ENCODE results near the gene TNRC6C. TPM values are rescaled to one million over a fixed set of nuclear protein-coding genes. Genes with fewer than 3 reads are reported as not detected.

The TNRC6C gene
- total and polyA plus RNA-seq, 2 of the 13 experiments (the other 11 are each of a cell fraction or from before 2014, with no cell fraction given): 0.66 to 4.9 TPM

- TF ChIP-seq KDM2A (CRISPR knock-in tag; IDR thresholded peaks at IDR 0.05; ENCODE audit: borderline replicate concordance, low read depth) (peak; percentile 30; the same call in 1 of the 2 replicates), ZNF615 (CRISPR knock-in tag; IDR thresholded peaks at IDR 0.05; ENCODE audit: borderline replicate concordance) (0 out of 2 replicates have a peak, but pooled peaks have one; percentile 35), MED8 (CRISPR knock-in tag; IDR thresholded peaks at IDR 0.05; ENCODE audit: insufficient replicate concordance) (no peak), UBTF (CRISPR knock-in tag; IDR thresholded peaks at IDR 0.05) (peak; percentile 66; the same call in 1 of the 2 replicates), SNAPC4 (CRISPR knock-in tag; IDR thresholded peaks at IDR 0.05) (no peak), ZNF451 (CRISPR knock-in tag; IDR thresholded peaks at IDR 0.05) (0 out of 2 replicates have a peak, but pooled peaks have one; percentile 23), GABPB1 (CRISPR knock-in tag; IDR thresholded peaks at IDR 0.05) (peak; percentile 16; the same call in 1 of the 2 replicates), ETV5 (CRISPR knock-in tag; IDR thresholded peaks at IDR 0.05; ENCODE audit: borderline replicate concordance) (no peak), PHF8 (CRISPR knock-in tag; IDR thresholded peaks at IDR 0.05) (no peak), PRDM15 (CRISPR knock-in tag; IDR thresholded peaks at IDR 0.05) (peak; percentile 44; the same call in 1 of the 2 replicates), ZNF775 (CRISPR knock-in tag; IDR thresholded peaks at IDR 0.05; ENCODE audit: borderline replicate concordance) (no peak), ZMYM2 (CRISPR knock-in tag; IDR thresholded peaks at IDR 0.05) (no peak), ONECUT2 (CRISPR knock-in tag; IDR thresholded peaks at IDR 0.05) (no peak), TAF1 (CRISPR knock-in tag; IDR thresholded peaks at IDR 0.05) (peak; percentile 31; the same call in 1 of the 2 replicates)
These were observed 823 bp downstream of the TNRC6C start (continued) for GRCh38 chr17:77959126-77959925.
